ENCODE measurements around the gene ARF3. TPM values are rescaled to one million over a fixed set of nuclear protein-coding genes. Genes with fewer than 3 reads are reported as not detected.
A peak's percentile ranks its signal among the peaks of the same experiment; 100 is the strongest.

Gene ARF3
- total and polyA plus RNA-seq, 4 donors: 37.9 to 194 (median 111) TPM

DNA sequence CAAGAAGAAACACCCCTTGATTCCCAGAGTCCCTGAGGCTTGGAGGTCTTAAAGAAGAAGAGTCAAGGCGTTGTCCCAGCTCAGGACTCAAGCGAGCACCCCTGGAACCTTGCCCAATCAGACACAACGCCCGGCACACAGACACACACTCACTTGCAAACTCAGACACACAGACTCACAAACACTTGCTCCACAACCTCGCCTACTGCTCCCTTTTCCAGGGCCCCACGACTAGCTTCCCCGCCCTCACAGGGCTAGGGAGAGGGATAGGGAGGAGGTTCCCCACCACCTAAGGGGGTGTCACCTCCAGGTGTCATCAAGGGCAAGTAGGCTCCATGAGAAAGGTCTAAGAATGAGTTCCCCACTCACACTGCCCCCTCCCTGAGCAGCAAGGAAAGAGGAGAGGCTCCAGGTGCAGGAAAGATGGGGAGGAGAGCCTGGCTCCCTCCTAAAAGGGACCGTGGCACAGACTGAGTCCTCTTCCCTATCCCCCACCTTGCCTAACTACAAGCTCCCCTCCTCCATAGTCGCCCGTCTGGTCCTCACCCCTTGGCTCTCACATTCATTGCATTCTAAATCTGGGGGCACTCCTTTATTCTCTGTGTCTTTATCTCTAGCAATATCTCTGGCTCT is 13.5 kb upstream of the ARF3 start:
- peaks cover 0 to 13% (median 10%) of the 10 kb centered on the region in 5 donors for H3K4me1 ChIP-seq (ENCODE audit: control insufficient read depth in 5 of 5, insufficient read depth in 5 of 5, low read length in 5 of 5)
- H3K4me3 ChIP-seq: no peak overlapping the region
- 22 to 35% methylated on average over 10 of the region's 10 CpGs for WGBS, 2 donors
- peaks cover 0 to 4% (median 0%) of the 10 kb centered on the region in 4 donors for H3K9me3 ChIP-seq (ENCODE audit: control insufficient read depth in 4 of 4, insufficient read depth in 3 of 4, low read length in 3 of 4)
- peaks cover 0 to 76% (median 62%) of the 10 kb centered on the region in 3 donors for H3K27me3 ChIP-seq (ENCODE audit: control insufficient read depth in 3 of 3, insufficient read depth in 3 of 3, low read length in 2 of 3)
- peak overlapping the region in 1 of 2 donors; percentile 23 for H3K9ac ChIP-seq (ENCODE audit: insufficient read depth in 1 of 2, low read length in 2 of 2)
- TF ChIP-seq, protein P1, sequence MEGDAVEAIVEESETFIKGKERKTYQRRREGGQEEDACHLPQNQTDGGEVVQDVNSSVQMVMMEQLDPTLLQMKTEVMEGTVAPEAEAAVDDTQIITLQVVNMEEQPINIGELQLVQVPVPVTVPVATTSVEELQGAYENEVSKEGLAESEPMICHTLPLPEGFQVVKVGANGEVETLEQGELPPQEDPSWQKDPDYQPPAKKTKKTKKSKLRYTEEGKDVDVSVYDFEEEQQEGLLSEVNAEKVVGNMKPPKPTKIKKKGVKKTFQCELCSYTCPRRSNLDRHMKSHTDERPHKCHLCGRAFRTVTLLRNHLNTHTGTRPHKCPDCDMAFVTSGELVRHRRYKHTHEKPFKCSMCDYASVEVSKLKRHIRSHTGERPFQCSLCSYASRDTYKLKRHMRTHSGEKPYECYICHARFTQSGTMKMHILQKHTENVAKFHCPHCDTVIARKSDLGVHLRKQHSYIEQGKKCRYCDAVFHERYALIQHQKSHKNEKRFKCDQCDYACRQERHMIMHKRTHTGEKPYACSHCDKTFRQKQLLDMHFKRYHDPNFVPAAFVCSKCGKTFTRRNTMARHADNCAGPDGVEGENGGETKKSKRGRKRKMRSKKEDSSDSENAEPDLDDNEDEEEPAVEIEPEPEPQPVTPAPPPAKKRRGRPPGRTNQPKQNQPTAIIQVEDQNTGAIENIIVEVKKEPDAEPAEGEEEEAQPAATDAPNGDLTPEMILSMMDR (IDR thresholded peaks at IDR 0.05; ENCODE audit: control extremely low read depth, extremely low read depth): no peak
- ATAC-seq (ENCODE audit: insufficient read depth, low FRiP score): no peak
- no peak overlapping the region for H3K27ac ChIP-seq (ENCODE audit: low read depth in 1 of 2, low read length in 1 of 2)
- no peak for DNase-seq
- no peaks in the 10 kb centered on the region for H3K36me3 ChIP-seq (ENCODE audit: control insufficient read depth in 4 of 4, insufficient read depth in 4 of 4, low read length in 4 of 4)

DNA sequence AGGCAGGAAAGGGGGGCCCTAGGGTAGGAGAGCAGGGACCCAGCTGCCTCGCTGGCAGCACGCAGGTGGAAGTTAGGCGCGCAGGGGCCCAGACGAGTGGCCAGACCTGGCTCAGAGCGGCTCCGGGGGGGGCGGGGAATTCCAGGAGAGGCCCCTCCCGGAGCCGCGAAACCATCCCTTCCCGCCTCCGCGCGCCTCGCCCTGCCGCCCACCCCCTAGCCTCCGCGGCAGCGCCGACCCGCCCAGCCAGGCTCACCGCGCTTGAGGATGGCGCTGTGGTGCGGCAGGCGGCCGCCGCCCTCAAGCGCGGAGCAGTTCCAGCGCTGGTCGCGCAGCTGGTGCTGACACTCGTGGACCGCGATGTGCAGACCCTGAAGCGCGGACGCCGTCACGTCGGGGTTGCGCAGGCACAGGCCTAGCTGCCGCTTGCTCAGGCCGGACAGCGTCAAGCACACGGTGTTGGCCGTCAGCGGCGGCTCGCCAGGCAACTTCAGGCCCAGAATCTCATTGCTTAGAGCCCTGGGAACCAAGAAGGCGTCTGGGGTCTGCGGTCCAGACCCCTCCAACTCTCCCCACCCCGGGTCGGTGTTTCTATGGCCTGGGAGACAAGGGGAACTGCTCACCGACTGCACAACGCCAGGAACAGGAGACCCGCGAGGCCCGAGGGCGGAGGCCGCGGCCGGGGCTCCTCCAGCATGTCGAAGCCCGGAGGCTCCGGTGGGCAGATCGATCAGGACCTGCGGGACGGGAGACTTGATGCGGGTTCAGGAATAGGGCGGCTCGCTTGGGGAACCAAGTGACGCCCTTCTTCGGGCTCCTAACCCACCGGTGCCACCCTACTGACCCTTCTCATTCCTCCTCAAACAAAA is 12.8 kb upstream of the ARF3 start:
- Histone ChIP-seq H3K36me3 (ENCODE audit: control insufficient read depth in 4 of 4, insufficient read depth in 4 of 4, low read length in 4 of 4) (no peaks in the 10 kb centered on the region), H3K27ac (ENCODE audit: low read depth in 1 of 2, low read length in 1 of 2) (no peak overlapping the region), H3K9me3 (ENCODE audit: control insufficient read depth in 4 of 4, insufficient read depth in 3 of 4, low read length in 3 of 4) (peaks cover 0 to 4% (median 0%) of the 10 kb centered on the region in 4 donors), H3K27me3 (ENCODE audit: control insufficient read depth in 3 of 3, insufficient read depth in 3 of 3, low read length in 2 of 3) (peaks cover 0 to 76% (median 60%) of the 10 kb centered on the region in 3 donors), H3K4me1 (ENCODE audit: control insufficient read depth in 5 of 5, insufficient read depth in 5 of 5, low read length in 5 of 5) (peaks cover 0 to 13% (median 10%) of the 10 kb centered on the region in 5 donors), H3K4me3 (no peak overlapping the region), H3K9ac (ENCODE audit: insufficient read depth in 1 of 2, low read length in 2 of 2) (no peak overlapping the region)
- TF ChIP-seq, protein P1 (IDR thresholded peaks at IDR 0.05; ENCODE audit: control extremely low read depth, extremely low read depth): no peak
- peak in 2 of 3 donors; percentile 48 to 50 for DNase-seq
- 8 to 11% methylated on average over 62 to 77 of the region's 77 CpGs for WGBS, 2 donors
- no peak for ATAC-seq (ENCODE audit: insufficient read depth, low FRiP score)

DNA sequence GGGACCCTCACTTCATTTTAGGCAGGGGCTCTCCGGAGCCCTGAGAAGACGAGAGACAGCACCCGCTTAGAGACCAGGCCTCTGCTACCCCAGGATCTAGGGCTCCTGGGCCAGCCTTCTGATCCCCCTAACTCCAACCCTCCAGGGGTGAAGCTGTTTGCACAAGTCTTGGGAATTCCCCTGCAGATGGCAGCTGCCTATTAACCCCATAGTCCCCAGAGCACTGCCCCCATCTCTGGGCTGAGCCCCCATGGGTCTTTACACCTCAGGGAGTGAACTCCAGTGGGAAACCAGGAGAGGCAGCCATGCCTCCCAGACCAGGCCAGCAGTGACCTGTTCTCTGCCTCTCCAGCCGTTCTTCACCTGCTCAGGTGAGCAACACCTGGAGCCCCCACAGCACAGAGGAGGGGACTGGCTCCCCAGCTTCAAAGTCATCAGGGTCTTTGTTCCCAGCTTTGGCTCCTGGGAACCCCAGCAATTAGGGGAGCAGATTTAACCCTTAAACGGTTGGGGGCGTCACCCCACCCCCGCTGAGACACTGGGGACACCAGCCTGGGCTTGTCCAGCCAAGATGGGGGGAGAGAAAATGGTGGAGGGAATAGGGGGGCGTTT is 12.0 kb upstream of the ARF3 start:
- DNase-seq: no peak
- peaks cover 0 to 13% (median 10%) of the 10 kb centered on the region in 5 donors for H3K4me1 ChIP-seq (ENCODE audit: control insufficient read depth in 5 of 5, insufficient read depth in 5 of 5, low read length in 5 of 5)
- no peak overlapping the region for H3K4me3 ChIP-seq
- ATAC-seq (ENCODE audit: insufficient read depth, low FRiP score): no peak
- peaks cover 0 to 4% (median 0%) of the 10 kb centered on the region in 4 donors for H3K9me3 ChIP-seq (ENCODE audit: control insufficient read depth in 4 of 4, insufficient read depth in 3 of 4, low read length in 3 of 4)
- H3K9ac ChIP-seq (ENCODE audit: insufficient read depth in 1 of 2, low read length in 2 of 2): no peak overlapping the region
- 61 to 62% methylated on average over 8 of the region's 8 CpGs for WGBS, 2 donors
- H3K27ac ChIP-seq (ENCODE audit: low read depth in 1 of 2, low read length in 1 of 2): no peak overlapping the region
- TF ChIP-seq, protein P1 (IDR thresholded peaks at IDR 0.05; ENCODE audit: control extremely low read depth, extremely low read depth): no peak
- H3K36me3 ChIP-seq (ENCODE audit: control insufficient read depth in 4 of 4, insufficient read depth in 4 of 4, low read length in 4 of 4): no peaks in the 10 kb centered on the region
- H3K27me3 ChIP-seq (ENCODE audit: control insufficient read depth in 3 of 3, insufficient read depth in 3 of 3, low read length in 2 of 3): peaks cover 0 to 79% (median 58%) of the 10 kb centered on the region in 3 donors
